CD4-positive, alpha-beta T cell treated with Interleukin-15 for 1 hour (primary cell): ENCODE measurements around the gene MLX.
A peak's percentile ranks its signal among the peaks of the same experiment; 100 is the strongest.
"Not testable (repeated sequence)": the region's sequence is repeated elsewhere in the genome, so short reads cannot be mapped to it uniquely, and the experiment has no call there.

Experiments
- DNase-seq: peaks from one replicate; pipeline ENCODE4 v3.0.0-alpha.2; 2020

The MLX gene

GRCh38 chr17:42581744-42582270 is 14.9 kb downstream of the MLX start:
- DNase-seq, result no peak

GRCh38 chr17:42584880-42585279 is 18.0 kb downstream of the MLX start:
- DNase-seq, result no peak

- no peak for DNase-seq
Observed at GRCh38 chr17:42585353-42585752, 18.5 kb downstream of the MLX start.

- no peak for DNase-seq
Observed at GRCh38 chr17:42586514-42587230, 19.8 kb downstream of the MLX start.

GRCh38 chr17:42590886-42591285 is 24.0 kb downstream of the MLX start:
- no peak for DNase-seq

- no peak for DNase-seq
Observed at GRCh38 chr17:42591411-42591810, 24.5 kb downstream of the MLX start.

- no peak for DNase-seq
Observed at GRCh38 chr17:42596386-42596785, 29.5 kb downstream of the MLX start.

GRCh38 chr17:42598905-42599304 is 32.0 kb downstream of the MLX start:
- DNase-seq, result no peak

- DNase-seq, result no peak
Observed at GRCh38 chr17:42603318-42603717, 36.4 kb downstream of the MLX start.

GRCh38 chr17:42607769-42608168 is 40.9 kb downstream of the MLX start:
- no peak for DNase-seq

- no peak for DNase-seq
Observed at GRCh38 chr17:42608305-42609181, 41.6 kb downstream of the MLX start.

GRCh38 chr17:42609182-42609813 is 42.4 kb downstream of the MLX start, which contains the start of the genes RETREG3 and TUBG1:
Gene RETREG3, minus strand, starts transcription at chr17:42609374. Its CDS starts 50 bp downstream, at chr17:42609324.
Gene TUBG1, plus strand, starts transcription at chr17:42609683. Its CDS starts 55 bp downstream, at chr17:42609738.
- DNase-seq, result peak; percentile 99

- not testable (repeated sequence) for DNase-seq
Observed at GRCh38 chr17:42609814-42610801, 43.2 kb downstream of the MLX start.

- DNase-seq, result no peak
Observed at GRCh38 chr17:42612013-42612412, 45.1 kb downstream of the MLX start.

- no peak for DNase-seq
Observed at GRCh38 chr17:42613699-42614295, 46.9 kb downstream of the MLX start.

- no peak for DNase-seq
Observed at GRCh38 chr17:42617956-42618431, 51.1 kb downstream of the MLX start.

- peak; percentile 18 for DNase-seq
Observed at GRCh38 chr17:42618442-42619150, 51.7 kb downstream of the MLX start.

GRCh38 chr17:42621987-42622386 is 55.1 kb downstream of the MLX start:
- DNase-seq, result not testable (repeated sequence)
